ENCODE results near the gene RAD21L1. TPM values are rescaled to one million over a fixed set of nuclear protein-coding genes. Genes with fewer than 3 reads are reported as not detected.

RAD21L1 gene
- total RNA-seq, 4 donors from 2014 or later = not detected

DNA sequence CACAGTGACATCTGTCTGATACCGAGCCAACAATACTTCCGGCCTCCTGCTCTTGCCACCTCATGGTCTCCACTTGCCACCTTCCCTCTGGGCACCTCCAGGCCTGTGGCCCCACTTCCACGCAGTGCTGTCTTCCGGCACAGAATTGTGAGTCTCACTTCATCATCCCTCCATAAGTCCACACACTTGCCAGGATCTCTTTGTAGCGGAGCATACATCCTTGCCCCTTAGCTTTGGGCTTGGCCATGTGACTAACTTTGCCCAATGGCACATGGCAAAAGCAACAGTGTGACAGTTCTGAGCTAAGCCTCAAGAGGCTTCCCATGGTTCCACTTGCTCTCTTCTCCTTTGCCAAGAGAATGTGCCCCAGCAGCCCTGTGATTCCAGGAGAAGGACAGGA, 27.1 kb upstream of the RAD21L1 start:
- Histone ChIP-seq H3K4me3 (no peak overlapping the region), H3K36me3 (no peaks in the 10 kb centered on the region), H3K9me3 (no peaks in the 10 kb centered on the region), H3K4me1 (peaks cover 0 to 18% (median 0%) of the 10 kb centered on the region in 3 donors), H3K27ac (no peak overlapping the region), H3K27me3 (peaks cover 0 to 5% (median 0%) of the 10 kb centered on the region in 4 donors)
- intact Hi-C loops (cut with DNase I) = no loop called here
- no peak for DNase-seq
- TF ChIP-seq CTCF (IDR thresholded peaks at IDR 0.05) (no peak), POLR2A (IDR thresholded peaks at IDR 0.05) (no peak)
- 90 to 93% methylated on average over 5 of the region's 5 CpGs for WGBS, 2 donors

DNA sequence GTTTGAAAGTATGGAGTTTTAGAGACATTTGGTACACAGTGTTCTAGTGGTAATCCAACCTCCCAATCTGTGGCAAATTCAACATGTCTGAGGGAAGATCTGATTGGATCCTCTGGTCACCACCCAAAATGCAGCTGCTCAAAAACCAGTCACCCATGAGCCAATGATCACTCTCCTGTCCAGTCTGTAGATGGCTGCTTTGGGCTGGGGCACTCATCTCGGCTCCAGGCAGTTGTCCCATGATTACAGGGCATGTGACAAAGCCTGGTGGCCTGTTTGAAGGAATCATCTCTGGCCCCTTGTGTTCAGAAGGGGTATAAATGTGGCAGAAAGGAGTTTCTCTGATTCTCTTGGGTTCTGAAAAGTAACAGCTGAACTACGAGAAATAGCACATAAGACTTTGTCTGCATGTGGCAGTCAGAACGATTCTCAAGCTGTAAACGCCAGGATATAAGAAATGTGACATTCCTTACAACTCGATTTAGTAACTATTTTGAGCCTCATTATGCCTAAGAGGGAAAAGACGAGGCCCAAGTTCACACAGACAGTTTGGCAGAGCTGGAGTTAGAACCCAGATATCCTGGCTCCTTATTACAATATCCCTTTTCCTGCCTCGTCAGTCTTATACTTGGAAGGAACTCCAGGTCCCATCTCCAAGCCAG, 26.5 kb upstream of the RAD21L1 start:
- Histone ChIP-seq H3K36me3 (no peaks in the 10 kb centered on the region), H3K27ac (peak overlapping the region in 1 of 4 donors; percentile 10), H3K4me3 (no peak overlapping the region), H3K4me1 (peaks cover 0 to 24% (median 0%) of the 10 kb centered on the region in 3 donors), H3K27me3 (peaks cover 0 to 5% (median 0%) of the 10 kb centered on the region in 4 donors), H3K9me3 (no peaks in the 10 kb centered on the region)
- no peak for DNase-seq
- 67 to 68% methylated on average over 6 to 7 of the region's 7 CpGs for WGBS, 2 donors
- intact Hi-C loops (cut with DNase I) = no loop called here
- TF ChIP-seq POLR2A (IDR thresholded peaks at IDR 0.05) (no peak), CTCF (IDR thresholded peaks at IDR 0.05) (no peak)

DNA sequence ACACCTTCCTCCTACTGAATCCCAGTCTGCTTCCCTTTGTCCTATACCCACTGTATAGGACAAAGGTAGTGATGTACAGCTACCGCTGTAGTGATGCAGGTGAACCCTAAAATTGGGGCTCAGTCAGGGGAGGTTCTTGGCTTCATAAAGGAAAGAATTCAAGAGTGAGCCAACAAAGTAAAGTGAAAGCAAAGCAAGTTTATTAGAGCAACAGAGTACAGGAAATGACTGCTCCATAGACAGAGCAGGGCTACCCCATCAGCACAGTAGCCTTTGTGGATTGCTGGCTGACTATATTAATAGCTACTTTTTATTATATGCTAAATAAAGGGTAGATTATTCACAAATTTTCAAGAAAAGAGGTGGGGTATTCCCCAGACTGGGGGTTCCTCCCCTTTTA, 25.9 kb upstream of the RAD21L1 start:
- 77 to 88% methylated on average over 1 of the region's 1 CpG for WGBS, 2 donors
- Histone ChIP-seq H3K4me3 (no peak overlapping the region), H3K9me3 (no peaks in the 10 kb centered on the region), H3K27ac (peak overlapping the region in 1 of 4 donors; percentile 10), H3K27me3 (peaks cover 0 to 5% (median 0%) of the 10 kb centered on the region in 4 donors), H3K4me1 (peaks cover 0 to 28% (median 0%) of the 10 kb centered on the region in 3 donors), H3K36me3 (no peaks in the 10 kb centered on the region)
- DNase-seq = no peak
- TF ChIP-seq CTCF (IDR thresholded peaks at IDR 0.05) (no peak), POLR2A (IDR thresholded peaks at IDR 0.05) (no peak)
- intact Hi-C loops (cut with DNase I) = no loop called here

- H3K4me3 ChIP-seq = no peak within 1 kb of the TSS
- H3K27me3 ChIP-seq = peaks cover 0 to 5% (median 0%) of the 10 kb centered on the region in 4 donors
- TF ChIP-seq POLR2A (IDR thresholded peaks at IDR 0.05) = no peak
- H3K36me3 ChIP-seq = no peaks in the 10 kb centered on the region
- DNase-seq = no peak
- H3K4me1 ChIP-seq = peaks cover 0 to 28% (median 0%) of the 10 kb centered on the region in 3 donors
- intact Hi-C loops (cut with DNase I) = no loop called here
- 67 to 71% methylated on average over 5 of the region's 5 CpGs for WGBS, 2 donors
- peak within 1 kb of the TSS; percentile 26 to 69 (median 48) for H3K27ac ChIP-seq
- no peaks in the 10 kb centered on the region for H3K9me3 ChIP-seq
Observed at GRCh38 chr20:1202762-1203504, 22.9 kb upstream of the RAD21L1 start, which contains the start of gene C20orf202. Gene C20orf202, plus strand, starts transcription at chr20:1203454. Its CDS starts 132 bp downstream, at chr20:1203586.

GRCh38 chr20:1203630-1204029, 22.2 kb upstream of the RAD21L1 start:
- Histone ChIP-seq H3K4me3 (no peak overlapping the region), H3K4me1 (peaks cover 0 to 28% (median 0%) of the 10 kb centered on the region in 3 donors), H3K27ac (peak overlapping the region; percentile 26 to 69 (median 48)), H3K36me3 (no peaks in the 10 kb centered on the region), H3K9me3 (no peaks in the 10 kb centered on the region), H3K27me3 (peaks cover 0 to 7% (median 0%) of the 10 kb centered on the region in 4 donors)
- 37 to 61% methylated on average over 4 to 5 of the region's 5 CpGs for WGBS, 2 donors
- no peak for DNase-seq
- no peak for TF ChIP-seq POLR2A (IDR thresholded peaks at IDR 0.05)
- TF ChIP-seq CTCF (IDR thresholded peaks at IDR 0.05) = no peak
- intact Hi-C loops (cut with DNase I) = no loop called here
